ENCODE measurements around the gene CDH22. TPM values are rescaled to one million over a fixed set of nuclear protein-coding genes. Genes with fewer than 3 reads are reported as not detected.

Gene CDH22
- total and polyA plus RNA-seq, 7 donors: 0.11 to 1.4 (median 0.53) TPM

GRCh38 chr20:46221256-46221833 is 87.0 kb downstream of the CDH22 start:
- H3K9me3 ChIP-seq: no peaks in the 10 kb centered on the region
- DNase-seq: peak in 1 of 2 donors; percentile 36

GRCh38 chr20:46220455-46221207 is 87.7 kb downstream of the CDH22 start:
- H3K27me3 ChIP-seq (ENCODE audit: insufficient read depth in 3 of 3, low read length in 2 of 3): no peaks in the 10 kb centered on the region
- H3K27ac ChIP-seq: no peak overlapping the region

More at GRCh38 chr20:46221256-46221833, 87.0 kb downstream of the CDH22 start:
- H3K27me3 ChIP-seq (ENCODE audit: insufficient read depth in 3 of 3, low read length in 2 of 3): no peaks in the 10 kb centered on the region
- H3K27ac ChIP-seq: no peak overlapping the region
- intact Hi-C loops (cut with DNase I): no loop called here
- WGBS, 3 donors: 46 to 73% (median 54%) methylated on average over 9 of the region's 9 CpGs
- peaks cover 23% of the 10 kb centered on the region for H3K4me1 ChIP-seq
- peak in 2 of 4 donors; percentile 69 to 75 for ATAC-seq
- no peak overlapping the region for H3K4me3 ChIP-seq
- no peaks in the 10 kb centered on the region for H3K36me3 ChIP-seq (ENCODE audit: insufficient read depth in 1 of 2, low read depth in 1 of 2)
- no peak for TF ChIP-seq CTCF (IDR thresholded peaks at IDR 0.05)

GRCh38 chr20:46219920-46220319 is 88.4 kb downstream of the CDH22 start:
- H3K27ac ChIP-seq: no peak overlapping the region
- peaks cover 27% of the 10 kb centered on the region for H3K4me1 ChIP-seq
- H3K36me3 ChIP-seq (ENCODE audit: insufficient read depth in 1 of 2, low read depth in 1 of 2): no peaks in the 10 kb centered on the region
- intact Hi-C loops (cut with DNase I): no loop called here
- no peak for ATAC-seq
- H3K4me3 ChIP-seq: no peak overlapping the region
- H3K27me3 ChIP-seq (ENCODE audit: insufficient read depth in 3 of 3, low read length in 2 of 3): peaks cover 0 to 4% (median 0%) of the 10 kb centered on the region in 3 donors
- no peak for TF ChIP-seq CTCF (IDR thresholded peaks at IDR 0.05)
- H3K9me3 ChIP-seq: no peaks in the 10 kb centered on the region
- whole genome bisulfite sequencing, 3 donors: 42 to 89% (median 45%) methylated on average over 2 of the region's 2 CpGs
- no peak for DNase-seq

More at GRCh38 chr20:46220455-46221207, 87.7 kb downstream of the CDH22 start:
- Histone ChIP-seq H3K36me3 (ENCODE audit: insufficient read depth in 1 of 2, low read depth in 1 of 2) (no peaks in the 10 kb centered on the region), H3K4me1 (peaks cover 27% of the 10 kb centered on the region), H3K9me3 (no peaks in the 10 kb centered on the region), H3K4me3 (no peak overlapping the region)
- intact Hi-C loops (cut with DNase I): no loop called here
- 49 to 65% (median 58%) methylated on average over 10 of the region's 10 CpGs for WGBS, 3 donors
- DNase-seq (peak in 1 of 2 donors; percentile 48), ATAC-seq (peak in 3 of 4 donors; percentile 15 to 42 (median 35))
- TF ChIP-seq CTCF (IDR thresholded peaks at IDR 0.05): no peak

GRCh38 chr20:46219190-46219589 is 89.1 kb downstream of the CDH22 start:
- Histone ChIP-seq H3K4me3 (no peak overlapping the region), H3K9me3 (no peaks in the 10 kb centered on the region), H3K27me3 (ENCODE audit: insufficient read depth in 3 of 3, low read length in 2 of 3) (peaks cover 0 to 4% (median 0%) of the 10 kb centered on the region in 3 donors), H3K27ac (no peak overlapping the region), H3K4me1 (peaks cover 31% of the 10 kb centered on the region), H3K36me3 (ENCODE audit: insufficient read depth in 1 of 2, low read depth in 1 of 2) (no peaks in the 10 kb centered on the region)
- 87 to 90% (median 88%) methylated on average over 4 of the region's 4 CpGs for WGBS, 3 donors
- intact Hi-C loops (cut with DNase I): no loop called here
- DNase-seq: no peak
- no peak for TF ChIP-seq CTCF (IDR thresholded peaks at IDR 0.05)
- ATAC-seq: no peak

Data from psoas muscle (tissue), 8 donors.